Adrenal gland (tissue), 12 donors: ENCODE results near the gene MGMT. TPM values are rescaled to one million over a fixed set of nuclear protein-coding genes. Genes with fewer than 3 reads are reported as not detected.

ENCODE experiments used
- DNase-seq, 7 donors: peaks; one replicate each; pipeline ENCODE4 v3.0.0-alpha.2; 2019 to 2020
- H3K27ac ChIP-seq, 5 donors: fragments of 200-600 bp; sonication (generic) in 4 of 5; 1 replicate in 3 of 5; 2 replicates in 2 of 5; pipeline versions ENCODE4 v1.5.1 to v1.8.0; 2016 to 2020; ENCODE audit warnings: mild to moderate bottlenecking in 1 of 5
- H3K27me3 ChIP-seq: fragments of 200-600 bp; 2 replicates; pipeline ENCODE4 v1.8.0; 2021
- H3K36me3 ChIP-seq, 2 donors: fragments of 200-600 bp; replicated peaks in 1 of 2; 1 replicate in 1 of 2; 2 replicates in 1 of 2; pipeline versions ENCODE4 v1.5.1 to v1.8.0; 2018 to 2022
- H3K4me1 ChIP-seq, 2 donors: fragments of 200-600 bp; replicated peaks in 1 of 2; 1 replicate in 1 of 2; 2 replicates in 1 of 2; pipeline versions ENCODE4 v1.5.1 to v1.8.0; 2018 to 2021
- H3K4me3 ChIP-seq, 4 donors: fragments of 200-600 bp; sonication (generic) in 3 of 4; one replicate each; pipeline ENCODE4 v1.5.1; 2016 to 2018
- H3K9me3 ChIP-seq, 3 donors: fragments of 200-600 bp; sonication (generic) in 1 of 3; replicated peaks in 1 of 3; 1 replicate in 2 of 3; 2 replicates in 1 of 3; pipeline versions ENCODE4 v1.5.1 to v1.8.0; 2016 to 2021
- POLR2A ChIP-seq, 2 donors: fragments of 450-650 bp; IDR thresholded peaks; one replicate each; pipeline ENCODE4 v1.6.1; 2017; ENCODE audit warnings: antibody characterized with exemption in 2 of 2, mild to moderate bottlenecking in 2 of 2, moderate library complexity in 1 of 2
- WGBS, 4 donors: extraction: QIAGEN DNeasy Blood & Tissue Kit in 2 of 4; methylation state at CpG; one replicate each; pipeline versions ENCODE4 v1.1.5 to v1.1.7; 2013 to 2017; 5-methylcytosine and 5-hydroxymethylcytosine counted together
- intact Hi-C, 2 donors: fragments of 100-400 bp; cut with DNase I; formaldehyde crosslinking; loops; one replicate each; pipeline versions ENCODE4 v1.14.1 to v1.15.0; 2022 to 2023
- polyA plus RNA-seq, 3 donors: library from polyadenylated mRNA; stranded (reverse); fragments of 200-250 nt in 2 of 3; fragments of 350-450 nt in 1 of 3; fragmentation: Illumina TruSeq in 1 of 3; extraction: RNeasy Lipid Tissue Mini Kit (QIAGEN cat#74804) in 1 of 3; gene quantifications; one replicate each; pipeline ENCODE4 v1.2.3, GENCODE V29; 2013 to 2014
- total RNA-seq, 9 donors: library from RNA; depleted of rRNA in 4 of 9; stranded (reverse); fragments of >200 nt in 4 of 9; fragments of 120-200 nt in 1 of 9; fragmentation: NEBNext Ultra II Directional in 1 of 9; extraction: Animal tissue kit (Norgen Biotek cat#: 25700) in 1 of 9; gene quantifications; one replicate each; pipeline versions ENCODE4 v1.1.0 to v1.2.4, GENCODE V29; 2013 to 2023
- TF ChIP-seq, protein P1 (sequence below), 6 experiments: fragments of 450-650 bp in 4 of 6; fragments of 200-600 bp in 2 of 6; sonication (generic) in 1 of 6; IDR thresholded peaks; 1 replicate in 5 of 6; 2 replicates in 1 of 6; pipeline versions ENCODE4 v1.5.1 to v1.8.0; 2016 to 2021; ENCODE audit warnings: antibody characterized with exemption in 6 of 6, mild to moderate bottlenecking in 2 of 6, moderate library complexity in 1 of 6
- donor health status: healthy with polysubstance abuse.
- donor health status: Bipolar disorder and iron deficiency.
- donor health status: DM: yes; HTN: yes; CAD: no.
- donor health status: DM: no; HTN: no; CAD: no.
- donor health status: DM: no; HTN: no; CAD: no.
- donor health status: DM: yes; HTN: yes; CAD: no.

Gene MGMT
- total and polyA plus RNA-seq, 12 donors: 3.8 to 35.8 (median 21.2) TPM

DNA sequence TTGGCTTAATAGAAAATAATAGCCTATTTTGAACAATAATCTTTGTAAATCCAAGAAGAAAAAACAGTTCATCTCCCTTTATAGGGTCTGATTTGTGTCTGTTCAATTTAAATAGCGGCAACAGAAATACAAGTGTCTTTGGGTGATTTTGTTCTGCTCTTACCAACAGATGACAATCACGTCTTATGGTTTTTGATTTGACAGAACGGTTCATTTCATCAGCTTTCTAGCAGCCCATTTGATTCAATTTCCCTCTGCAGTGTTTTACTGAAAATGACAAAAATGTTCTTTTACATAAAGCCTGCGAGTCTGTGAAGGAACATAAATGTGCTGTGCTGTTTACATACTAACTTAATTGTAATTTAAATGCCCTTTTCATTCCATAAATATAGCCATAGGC, 180.5 kb downstream of the MGMT start:
- Histone ChIP-seq H3K4me1 (no peaks in the 10 kb centered on the region), H3K27me3 (no peaks in the 10 kb centered on the region), H3K9me3 (no peaks in the 10 kb centered on the region), H3K36me3 (no peaks in the 10 kb centered on the region), H3K27ac (no peak overlapping the region), H3K4me3 (no peak overlapping the region)
- intact Hi-C loops: no loop called here
- TF ChIP-seq, protein P1, sequence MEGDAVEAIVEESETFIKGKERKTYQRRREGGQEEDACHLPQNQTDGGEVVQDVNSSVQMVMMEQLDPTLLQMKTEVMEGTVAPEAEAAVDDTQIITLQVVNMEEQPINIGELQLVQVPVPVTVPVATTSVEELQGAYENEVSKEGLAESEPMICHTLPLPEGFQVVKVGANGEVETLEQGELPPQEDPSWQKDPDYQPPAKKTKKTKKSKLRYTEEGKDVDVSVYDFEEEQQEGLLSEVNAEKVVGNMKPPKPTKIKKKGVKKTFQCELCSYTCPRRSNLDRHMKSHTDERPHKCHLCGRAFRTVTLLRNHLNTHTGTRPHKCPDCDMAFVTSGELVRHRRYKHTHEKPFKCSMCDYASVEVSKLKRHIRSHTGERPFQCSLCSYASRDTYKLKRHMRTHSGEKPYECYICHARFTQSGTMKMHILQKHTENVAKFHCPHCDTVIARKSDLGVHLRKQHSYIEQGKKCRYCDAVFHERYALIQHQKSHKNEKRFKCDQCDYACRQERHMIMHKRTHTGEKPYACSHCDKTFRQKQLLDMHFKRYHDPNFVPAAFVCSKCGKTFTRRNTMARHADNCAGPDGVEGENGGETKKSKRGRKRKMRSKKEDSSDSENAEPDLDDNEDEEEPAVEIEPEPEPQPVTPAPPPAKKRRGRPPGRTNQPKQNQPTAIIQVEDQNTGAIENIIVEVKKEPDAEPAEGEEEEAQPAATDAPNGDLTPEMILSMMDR (IDR thresholded peaks at IDR 0.05): no peak
- TF ChIP-seq POLR2A (IDR thresholded peaks at IDR 0.05): no peak
- no peak for DNase-seq
- WGBS, 4 donors: 84 to 94% (median 91%) methylated on average over 4 of the region's 4 CpGs

DNA sequence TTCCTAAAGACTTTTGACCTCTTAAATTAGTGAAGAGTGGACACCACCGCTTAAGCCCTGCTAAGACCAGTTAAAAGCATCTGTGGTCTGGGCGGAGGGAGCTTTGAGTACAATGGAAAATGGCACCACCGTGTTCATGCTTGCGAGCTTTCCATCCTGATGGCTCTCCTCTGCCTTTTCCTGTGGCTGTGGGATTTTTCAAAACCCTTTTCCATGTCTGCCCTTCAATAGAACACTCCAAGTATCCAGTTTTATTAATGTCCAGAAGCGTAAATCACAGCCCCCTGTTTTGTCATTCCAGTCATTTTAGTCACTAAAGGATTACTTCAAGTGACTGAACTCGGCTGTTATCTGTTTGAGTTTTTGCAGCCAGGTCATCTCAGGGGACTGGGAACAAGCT, 181.8 kb downstream of the MGMT start:
- Histone ChIP-seq H3K4me1 (no peaks in the 10 kb centered on the region), H3K9me3 (no peaks in the 10 kb centered on the region), H3K36me3 (no peaks in the 10 kb centered on the region), H3K4me3 (no peak overlapping the region), H3K27me3 (no peaks in the 10 kb centered on the region), H3K27ac (no peak overlapping the region)
- no peak for DNase-seq
- intact Hi-C loops: no loop called here
- TF ChIP-seq, protein P1 (IDR thresholded peaks at IDR 0.05): no peak
- TF ChIP-seq POLR2A (IDR thresholded peaks at IDR 0.05): no peak
- 84 to 92% (median 86%) methylated on average over 6 of the region's 6 CpGs for WGBS, 4 donors

DNA sequence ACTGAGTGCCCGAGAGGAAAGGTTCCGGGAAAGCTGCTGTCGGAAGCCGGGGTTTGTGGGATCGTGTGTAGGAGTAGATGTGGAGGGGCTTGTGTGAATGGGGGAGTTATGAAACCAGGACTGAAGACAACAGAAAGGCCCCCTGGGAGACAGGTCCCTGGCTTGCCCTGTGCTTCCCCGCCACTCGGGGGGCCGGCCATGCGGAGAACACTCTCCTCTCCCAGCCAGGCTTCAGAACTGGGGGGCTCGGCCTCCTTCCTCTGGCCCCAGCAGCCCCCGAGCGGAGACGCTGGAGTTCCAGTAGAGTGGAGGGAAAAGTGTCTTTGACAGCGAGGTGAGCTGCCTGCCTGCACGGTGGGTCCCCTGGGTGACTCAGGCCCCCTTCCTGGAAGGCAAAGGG, 185.0 kb downstream of the MGMT start:
- no peaks in the 10 kb centered on the region for H3K36me3 ChIP-seq
- no peak overlapping the region for H3K4me3 ChIP-seq
- H3K27me3 ChIP-seq: no peaks in the 10 kb centered on the region
- intact Hi-C loops: no loop called here
- no peaks in the 10 kb centered on the region for H3K4me1 ChIP-seq
- no peak overlapping the region for H3K27ac ChIP-seq
- no peak for DNase-seq
- H3K9me3 ChIP-seq: no peaks in the 10 kb centered on the region
- TF ChIP-seq, protein P1 (IDR thresholded peaks at IDR 0.05): no peak
- TF ChIP-seq POLR2A (IDR thresholded peaks at IDR 0.05): no peak
- WGBS, 4 donors: 92 to 97% (median 95%) methylated on average over 15 of the region's 15 CpGs

DNA sequence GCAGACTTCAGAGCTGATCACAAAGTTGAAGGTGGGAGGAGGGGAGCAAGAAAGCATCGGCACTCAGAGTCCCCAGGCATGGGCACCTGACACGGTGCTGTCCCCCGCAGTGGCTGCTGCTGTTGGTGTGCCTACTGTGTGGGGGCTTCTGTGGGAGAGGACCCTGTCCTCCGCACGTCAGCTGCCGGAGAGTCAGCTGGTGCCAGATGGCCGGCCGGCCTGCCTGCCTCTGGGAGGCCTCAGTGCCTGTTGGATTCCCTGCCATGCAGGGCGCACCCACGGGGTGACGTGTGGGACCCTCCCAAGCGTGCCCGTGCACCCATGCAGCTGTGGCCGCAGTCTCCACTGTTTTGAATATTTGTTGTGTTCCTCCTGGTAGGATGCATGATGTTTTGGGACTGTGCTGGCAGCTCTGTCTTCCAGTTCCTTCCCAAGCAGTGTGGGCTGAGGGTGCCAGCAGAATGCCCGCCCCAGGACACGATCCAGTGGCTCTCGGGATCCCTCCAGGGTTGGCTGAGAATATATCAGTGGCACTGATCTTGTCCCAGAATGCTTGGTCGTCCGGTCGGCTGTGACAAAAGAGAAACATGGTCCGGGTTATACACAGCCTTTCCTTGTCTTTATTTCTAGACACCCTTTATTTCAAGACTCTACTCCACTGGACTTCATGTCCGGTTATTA, 185.6 kb downstream of the MGMT start:
- intact Hi-C loops: no loop called here
- H3K27ac ChIP-seq: no peak overlapping the region
- no peaks in the 10 kb centered on the region for H3K4me1 ChIP-seq
- H3K36me3 ChIP-seq: no peaks in the 10 kb centered on the region
- H3K4me3 ChIP-seq: no peak overlapping the region
- H3K27me3 ChIP-seq: no peaks in the 10 kb centered on the region
- TF ChIP-seq, protein P1 (IDR thresholded peaks at IDR 0.05): no peak
- H3K9me3 ChIP-seq: no peaks in the 10 kb centered on the region
- WGBS, 4 donors: 94 to 98% (median 96%) methylated on average over 19 to 22 of the region's 22 CpGs
- no peak for DNase-seq
